Transverse colon (tissue), 4 donors: ENCODE data around the gene CDC42BPB. TPM values are rescaled to one million over a fixed set of nuclear protein-coding genes. Genes with fewer than 3 reads are reported as not detected.
A peak's percentile ranks its signal among the peaks of the same experiment; 100 is the strongest.

Source experiments
- DNase-seq: peaks from one replicate; pipeline ENCODE4 v3.0.0-alpha.2; 2019
- H3K27ac ChIP-seq, 4 donors: fragments of 200-600 bp; sonication (generic); 2 replicates each; pipeline ENCODE4 v1.5.1; 2016 to 2018; ENCODE audit warnings: inconsistent platforms in 4 of 4
- H3K27me3 ChIP-seq: fragments of 200-600 bp; sonication (generic); 2 replicates; pipeline ENCODE4 v1.5.1; 2017; ENCODE audit warnings: inconsistent platforms
- H3K36me3 ChIP-seq, 4 donors: fragments of 200-600 bp; sonication (generic); 2 replicates each; pipeline ENCODE4 v1.5.1; 2017 to 2019; ENCODE audit warnings: inconsistent platforms in 4 of 4
- H3K4me1 ChIP-seq, 4 donors: fragments of 200-600 bp; sonication (generic); 2 replicates each; pipeline ENCODE4 v1.5.1; 2017 to 2020; ENCODE audit warnings: inconsistent platforms in 4 of 4
- H3K4me3 ChIP-seq, 4 donors: fragments of 200-600 bp; sonication (generic); 1 replicate in 1 of 4; 2 replicates in 3 of 4; pipeline versions ENCODE4 v1.5.1 to v1.6.1; 2017 to 2019; ENCODE audit warnings: inconsistent platforms in 4 of 4
- H3K9me3 ChIP-seq, 2 donors: fragments of 200-600 bp; sonication (generic); 2 replicates each; pipeline ENCODE4 v1.5.1; 2017 to 2019; ENCODE audit warnings: inconsistent platforms in 2 of 2
- EP300 ChIP-seq: sonication (generic); formaldehyde crosslinking; IDR thresholded peaks from one replicate; pipeline ENCODE4 v1.6.1; 2017; ENCODE audit warnings: antibody characterized with exemption, low read depth
- POLR2A ChIP-seq: fragments of 450-650 bp; IDR thresholded peaks from one replicate; pipeline ENCODE4 v1.6.1; 2016; ENCODE audit warnings: antibody characterized with exemption, mild to moderate bottlenecking, moderate library complexity
- POLR2AphosphoS5 ChIP-seq, 3 donors: sonication (generic); formaldehyde crosslinking; IDR thresholded peaks; one replicate each; pipeline ENCODE4 v1.6.1; 2016; ENCODE audit warnings: antibody characterized with exemption in 3 of 3
- WGBS, 2 donors: methylation state at CpG; one replicate each; pipeline ENCODE4 v1.1.5; 2018; ENCODE audit warnings: low coverage in 1 of 2; 5-methylcytosine and 5-hydroxymethylcytosine counted together
- in situ Hi-C, 4 donors: fragments of 200-750 bp; cut with MboI; loops; one replicate each; pipeline versions ENCODE4 v1.15.0 to v1.15.1; 2017; ENCODE audit warnings: low sequenced_read_pairs in 3 of 4, low pct_ligation_motif_present in 1 of 4, low pct_unique_long_range_greater_than_20kb in 1 of 4
- intact Hi-C: fragments of 100-400 bp; cut with DNase I; formaldehyde crosslinking; loops from one replicate; pipeline ENCODE4 v1.15.1; 2023; ENCODE audit warnings: low total_unique reads
- total RNA-seq, 4 donors: library from RNA; depleted of rRNA; stranded (reverse); fragments of >200 nt; gene quantifications; one replicate each; pipeline ENCODE4 v1.1.0, GENCODE V29; 2016
- TF ChIP-seq, protein P1 (sequence below), 5 experiments: fragments of 200-600 bp in 3 of 5; fragments of 450-650 bp in 2 of 5; sonication (generic) in 3 of 5; IDR thresholded peaks; 1 replicate in 2 of 5; 2 replicates in 3 of 5; pipeline ENCODE4 v1.5.1; 2016 to 2017; ENCODE audit warnings: antibody characterized with exemption in 5 of 5, inconsistent platforms in 3 of 5, mild to moderate bottlenecking in 2 of 5, moderate library complexity in 1 of 5

Gene CDC42BPB
- total RNA-seq, 4 donors from 2014 or later = 109 to 160 (median 123) TPM

DNA sequence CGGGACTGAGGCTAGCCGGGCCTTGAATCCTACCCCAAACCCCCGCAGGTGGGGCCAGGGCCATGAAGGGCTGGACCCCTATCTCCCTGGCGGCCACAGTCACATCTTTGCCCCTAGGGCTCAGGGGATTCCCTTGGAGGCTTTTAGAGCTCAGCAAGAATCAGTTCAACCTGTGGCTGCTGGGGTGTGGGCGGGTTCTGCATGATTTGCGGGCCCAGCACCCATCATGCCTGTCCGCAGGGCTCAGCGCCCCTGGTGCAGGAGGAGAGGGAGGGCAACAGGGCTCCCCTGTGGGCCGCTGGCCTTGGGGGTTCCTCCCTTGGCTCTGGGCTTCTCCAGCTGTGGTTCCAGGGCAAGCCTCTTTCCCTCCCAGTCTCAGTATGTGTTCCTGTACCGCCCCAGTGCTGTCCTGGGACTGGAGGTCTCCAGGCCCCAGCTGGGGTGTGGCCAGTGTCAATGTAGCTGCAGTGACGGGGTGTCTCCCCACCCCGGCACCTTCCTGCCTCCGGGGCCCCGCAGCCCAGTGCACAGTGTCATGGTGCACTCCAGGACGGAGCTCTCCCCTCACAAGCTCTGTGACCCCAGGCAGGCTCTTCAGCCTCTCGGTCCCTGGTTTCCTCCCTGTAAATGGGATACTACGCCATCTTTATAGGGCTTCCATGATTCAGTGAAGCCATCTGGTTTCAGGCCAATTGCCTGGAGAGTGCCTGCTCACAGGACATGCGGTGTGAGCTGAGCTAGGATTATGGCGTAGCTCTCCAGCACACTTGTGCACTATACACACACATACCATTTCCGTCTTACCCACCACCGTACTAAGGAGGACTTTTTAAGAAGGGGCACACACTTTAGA, 16.8 kb upstream of the CDC42BPB start:
- Histone ChIP-seq H3K9me3 (no peaks in the 10 kb centered on the region), H3K27ac (peak overlapping the region in 3 of 4 donors; percentile 37 to 65 (median 58)), H3K27me3 (no peaks in the 10 kb centered on the region), H3K4me3 (no peak overlapping the region), H3K36me3 (no peaks in the 10 kb centered on the region), H3K4me1 (peaks cover 18 to 43% (median 29%) of the 10 kb centered on the region in 4 donors)
- DNase-seq = no peak
- 59 to 68% methylated on average over 5 to 21 of the region's 21 CpGs for WGBS, 2 donors
- intact Hi-C loops (no loop called here), in situ Hi-C loops (no loop called here)
- TF ChIP-seq POLR2AphosphoS5 (IDR thresholded peaks at IDR 0.05) (no peak), EP300 (no peak), POLR2A (no peak)
- TF ChIP-seq, protein P1, sequence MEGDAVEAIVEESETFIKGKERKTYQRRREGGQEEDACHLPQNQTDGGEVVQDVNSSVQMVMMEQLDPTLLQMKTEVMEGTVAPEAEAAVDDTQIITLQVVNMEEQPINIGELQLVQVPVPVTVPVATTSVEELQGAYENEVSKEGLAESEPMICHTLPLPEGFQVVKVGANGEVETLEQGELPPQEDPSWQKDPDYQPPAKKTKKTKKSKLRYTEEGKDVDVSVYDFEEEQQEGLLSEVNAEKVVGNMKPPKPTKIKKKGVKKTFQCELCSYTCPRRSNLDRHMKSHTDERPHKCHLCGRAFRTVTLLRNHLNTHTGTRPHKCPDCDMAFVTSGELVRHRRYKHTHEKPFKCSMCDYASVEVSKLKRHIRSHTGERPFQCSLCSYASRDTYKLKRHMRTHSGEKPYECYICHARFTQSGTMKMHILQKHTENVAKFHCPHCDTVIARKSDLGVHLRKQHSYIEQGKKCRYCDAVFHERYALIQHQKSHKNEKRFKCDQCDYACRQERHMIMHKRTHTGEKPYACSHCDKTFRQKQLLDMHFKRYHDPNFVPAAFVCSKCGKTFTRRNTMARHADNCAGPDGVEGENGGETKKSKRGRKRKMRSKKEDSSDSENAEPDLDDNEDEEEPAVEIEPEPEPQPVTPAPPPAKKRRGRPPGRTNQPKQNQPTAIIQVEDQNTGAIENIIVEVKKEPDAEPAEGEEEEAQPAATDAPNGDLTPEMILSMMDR (IDR thresholded peaks at IDR 0.05) = no peak

DNA sequence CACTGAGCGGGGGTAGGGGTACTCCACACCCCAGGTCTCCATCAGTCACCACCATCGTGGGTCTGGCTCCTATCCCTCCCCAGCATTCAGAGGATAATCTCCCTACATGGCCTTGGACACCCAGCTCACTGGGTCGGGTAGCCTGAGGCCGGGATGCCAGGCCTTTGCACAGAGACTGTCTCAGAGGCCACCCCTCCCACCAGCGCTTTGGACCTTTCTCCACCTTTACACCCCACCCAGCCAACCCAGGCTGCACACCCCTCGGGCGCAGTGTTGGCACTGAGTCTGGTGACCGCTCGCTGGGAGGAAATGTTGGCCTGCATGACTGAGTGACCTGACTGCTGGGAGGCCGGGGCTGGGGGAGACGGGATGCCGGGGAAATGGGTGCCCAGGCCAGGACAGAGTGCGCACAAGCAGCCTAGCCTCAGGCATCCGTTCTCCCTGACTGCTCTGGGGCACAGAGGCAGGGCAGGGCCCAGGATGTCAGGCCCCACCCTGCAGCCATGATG, 16.1 kb upstream of the CDC42BPB start:
- intact Hi-C loops = no loop called here
- in situ Hi-C loops = no loop called here
- Histone ChIP-seq H3K36me3 (no peaks in the 10 kb centered on the region), H3K4me3 (no peak overlapping the region), H3K4me1 (peaks cover 21 to 48% (median 31%) of the 10 kb centered on the region in 4 donors), H3K27ac (no peak overlapping the region), H3K9me3 (no peaks in the 10 kb centered on the region), H3K27me3 (no peaks in the 10 kb centered on the region)
- 73% methylated on average over 13 of the region's 14 CpGs; no CpG with 5 or more reads in 1 of the 2 donors for WGBS, 2 donors
- no peak for TF ChIP-seq POLR2AphosphoS5 (IDR thresholded peaks at IDR 0.05)
- DNase-seq = no peak

DNA sequence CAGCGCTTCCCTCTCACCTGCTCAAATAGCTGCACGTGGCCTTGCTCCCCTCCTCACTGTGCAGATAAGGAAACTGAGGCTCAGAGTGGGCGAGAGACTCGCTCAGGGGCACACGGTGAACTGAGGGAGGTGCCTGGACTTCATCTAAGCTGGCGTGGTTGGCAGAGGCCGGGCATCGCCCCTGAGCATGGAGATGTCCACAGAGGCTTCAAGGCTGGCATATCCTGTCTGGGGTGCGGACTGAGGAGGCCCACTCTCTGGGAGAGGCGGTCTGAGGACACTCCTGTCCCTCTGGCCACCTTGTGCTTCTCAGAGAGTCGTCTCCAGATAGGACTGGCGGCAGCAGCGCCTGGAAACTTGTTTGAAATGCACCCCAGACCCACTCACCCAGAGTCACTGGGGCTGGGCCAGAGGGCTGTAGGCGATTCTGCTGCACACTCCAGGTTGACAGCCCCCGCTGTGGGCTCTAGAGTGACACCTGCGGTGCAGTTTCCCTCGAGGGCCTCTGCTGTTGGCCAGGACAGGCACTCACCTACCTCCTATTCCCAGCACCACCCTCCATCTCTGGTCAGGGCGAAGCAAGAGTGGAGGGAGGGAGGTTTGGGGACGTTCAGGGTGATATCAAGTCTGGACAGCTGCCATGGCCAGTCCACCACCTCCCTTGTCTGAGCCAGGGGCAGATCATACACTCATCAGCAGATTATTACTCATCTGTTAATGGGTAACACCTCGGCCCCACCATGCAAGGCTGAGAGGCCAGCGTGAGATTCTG, 15.4 kb upstream of the CDC42BPB start:
- 60 to 61% methylated on average over 1 to 20 of the region's 21 CpGs for WGBS, 2 donors
- H3K36me3 ChIP-seq = no peaks in the 10 kb centered on the region
- intact Hi-C loops (no loop called here), in situ Hi-C loops (no loop called here)
- H3K9me3 ChIP-seq = no peaks in the 10 kb centered on the region
- H3K27me3 ChIP-seq = no peaks in the 10 kb centered on the region
- no peak overlapping the region for H3K27ac ChIP-seq
- no peak for DNase-seq
- TF ChIP-seq, protein P1 (IDR thresholded peaks at IDR 0.05) = no peak
- no peak for TF ChIP-seq POLR2AphosphoS5 (IDR thresholded peaks at IDR 0.05)
- no peak for TF ChIP-seq EP300
- no peak for TF ChIP-seq POLR2A
- H3K4me3 ChIP-seq = no peak overlapping the region
- peaks cover 24 to 55% (median 37%) of the 10 kb centered on the region in 4 donors for H3K4me1 ChIP-seq

DNA sequence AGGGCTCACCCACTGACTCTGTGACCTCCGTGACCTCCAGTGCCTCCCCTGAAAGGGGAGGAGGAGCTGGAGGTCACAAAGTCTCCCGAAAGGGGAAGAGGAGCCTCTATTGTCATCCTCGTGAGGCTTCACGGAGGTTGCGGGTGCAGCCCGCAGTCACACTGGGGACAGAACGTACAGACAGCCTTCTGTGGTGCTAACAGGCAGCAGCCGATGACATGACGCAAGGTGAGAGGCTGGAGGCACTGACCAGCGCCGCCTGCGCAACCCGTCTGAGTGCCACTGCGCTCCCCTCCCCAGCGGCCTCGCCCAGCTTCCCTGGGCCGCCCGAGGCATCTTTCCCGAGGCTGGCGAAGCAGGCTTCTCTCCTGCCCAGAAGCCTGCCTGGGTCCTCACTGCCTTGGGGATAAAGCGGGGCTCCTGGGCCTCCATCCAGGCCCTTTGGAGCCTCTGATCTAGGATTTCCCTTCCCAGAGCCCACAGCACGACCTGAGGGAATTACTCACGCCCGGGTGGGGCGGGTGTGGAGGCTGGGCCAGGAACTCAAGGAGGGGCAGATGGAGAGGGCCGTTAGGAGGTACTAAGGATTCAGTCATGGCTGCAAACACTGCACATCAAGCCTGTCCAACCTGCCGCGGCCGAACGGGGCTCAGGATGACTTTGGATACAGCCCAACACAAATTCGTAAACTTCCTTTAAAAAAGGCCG, 14.3 kb upstream of the CDC42BPB start:
- intact Hi-C loops (no loop called here), in situ Hi-C loops (no loop called here)
- Histone ChIP-seq H3K4me1 (peaks cover 24 to 66% (median 40%) of the 10 kb centered on the region in 4 donors), H3K4me3 (no peak overlapping the region), H3K27ac (peak overlapping the region; percentile 25 to 58 (median 58)), H3K27me3 (no peaks in the 10 kb centered on the region), H3K36me3 (no peaks in the 10 kb centered on the region), H3K9me3 (no peaks in the 10 kb centered on the region)
- 52% methylated on average over 31 of the region's 32 CpGs; no CpG with 5 or more reads in 1 of the 2 donors for WGBS, 2 donors
- TF ChIP-seq EP300 (no peak), POLR2AphosphoS5 (IDR thresholded peaks at IDR 0.05) (no peak), POLR2A (no peak)
- TF ChIP-seq, protein P1 (IDR thresholded peaks at IDR 0.05) = no peak
- peak; percentile 64 for DNase-seq
